ENCODE results near the gene PRKCZ.

DNA sequence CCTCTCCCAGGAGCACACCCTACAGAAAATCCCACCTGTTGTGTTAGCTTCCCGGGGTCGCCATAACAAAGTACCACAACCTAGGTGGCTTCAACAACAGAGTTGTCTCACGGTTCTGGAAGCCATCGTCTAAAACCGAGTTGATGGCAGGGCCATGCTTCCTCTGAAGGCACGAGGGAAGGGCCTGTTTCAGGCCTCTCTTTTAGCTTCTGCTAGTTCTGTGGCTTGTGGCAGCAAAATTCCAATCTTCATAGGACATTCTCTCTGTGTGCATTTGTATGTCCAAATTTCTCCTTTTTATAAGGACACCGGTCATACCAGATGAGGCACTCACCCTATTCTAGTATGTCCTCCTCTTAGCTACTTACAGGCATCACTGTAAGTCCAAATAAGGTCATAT, 49.8 kb upstream of the PRKCZ start:
- TF ChIP-seq GABPA (tag; conservative IDR thresholded peaks at IDR 0.05; ENCODE audit: low read depth) (no peak), RBBP5 (IDR thresholded peaks at IDR 0.05; ENCODE audit: borderline replicate concordance, insufficient read depth, low read length, poor library complexity, severe bottlenecking) (no peak)
